GM23338 (cell line): ENCODE measurements around the gene SLC66A1.

Experiments
- EZH2 ChIP-seq: fragments of 200-600 bp; sonication (generic); IDR thresholded peaks from one replicate; pipeline ENCODE4 v1.8.0; 2017; ENCODE audit warnings: antibody characterized with exemption, mild to moderate bottlenecking, low read depth; ENCODE audit not compliant: unreplicated experiment
- POLR2AphosphoS5 ChIP-seq: IDR thresholded peaks from 2 replicates; pipeline ENCODE4 v1.6.1; 2016; ENCODE audit warnings: antibody characterized with exemption, low read depth
- ZNF331 ChIP-seq: fragments of 250-450 bp; sonication (Bioruptor Pico); IDR thresholded peaks from 2 replicates; pipeline ENCODE4 v1.5.0; 2020; ENCODE audit warnings: low read depth, mild to moderate bottlenecking, moderate library complexity
- TF ChIP-seq, protein P1 (sequence below), 2 experiments: fragments of 200-600 bp in 1 of 2; sonication (generic) in 1 of 2; conservative IDR thresholded peaks; 2 replicates each; pipeline versions ENCODE4 v1.5.1 to v1.6.1; 2016 to 2017; ENCODE audit warnings: antibody characterized with exemption in 2 of 2, low read depth in 2 of 2, mild to moderate bottlenecking in 2 of 2, moderate library complexity in 1 of 2
- TF ChIP-seq, protein P2 (sequence below): IDR thresholded peaks from one replicate; pipeline ENCODE4 v1.6.1; 2018; ENCODE audit warnings: antibody characterized with exemption; ENCODE audit not compliant: unreplicated experiment

DNA sequence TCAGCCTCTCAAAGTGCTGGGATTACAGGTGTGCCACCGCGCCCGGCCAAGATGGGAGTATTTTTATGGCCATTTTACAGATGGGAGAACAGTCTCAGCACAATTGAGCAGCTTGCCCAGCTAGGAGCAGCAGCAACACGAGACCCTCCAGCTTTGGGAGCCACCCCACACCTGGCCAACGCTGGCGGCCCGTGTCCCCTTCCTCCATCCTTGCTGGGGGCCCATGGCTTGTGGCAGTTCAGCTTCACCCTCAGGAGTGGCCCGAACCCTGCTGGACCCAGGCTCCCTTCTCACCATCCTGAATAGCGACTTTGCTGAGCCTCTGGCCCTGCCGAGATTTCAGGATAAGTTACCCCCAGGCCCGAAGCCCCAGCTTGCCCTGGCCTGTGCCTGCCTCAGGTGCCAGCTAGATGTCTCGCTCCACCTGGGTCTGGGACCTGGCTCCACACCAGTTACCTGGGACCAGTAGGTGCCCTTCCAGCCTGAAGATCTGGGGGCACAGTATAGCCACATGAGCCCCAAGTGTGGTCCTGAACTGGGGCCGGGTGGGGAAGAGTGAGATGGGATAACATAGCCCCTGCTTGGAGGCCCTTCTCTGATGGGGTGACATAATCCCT lies 19.2 kb downstream of the SLC66A1 start:
- TF ChIP-seq, protein P1, sequence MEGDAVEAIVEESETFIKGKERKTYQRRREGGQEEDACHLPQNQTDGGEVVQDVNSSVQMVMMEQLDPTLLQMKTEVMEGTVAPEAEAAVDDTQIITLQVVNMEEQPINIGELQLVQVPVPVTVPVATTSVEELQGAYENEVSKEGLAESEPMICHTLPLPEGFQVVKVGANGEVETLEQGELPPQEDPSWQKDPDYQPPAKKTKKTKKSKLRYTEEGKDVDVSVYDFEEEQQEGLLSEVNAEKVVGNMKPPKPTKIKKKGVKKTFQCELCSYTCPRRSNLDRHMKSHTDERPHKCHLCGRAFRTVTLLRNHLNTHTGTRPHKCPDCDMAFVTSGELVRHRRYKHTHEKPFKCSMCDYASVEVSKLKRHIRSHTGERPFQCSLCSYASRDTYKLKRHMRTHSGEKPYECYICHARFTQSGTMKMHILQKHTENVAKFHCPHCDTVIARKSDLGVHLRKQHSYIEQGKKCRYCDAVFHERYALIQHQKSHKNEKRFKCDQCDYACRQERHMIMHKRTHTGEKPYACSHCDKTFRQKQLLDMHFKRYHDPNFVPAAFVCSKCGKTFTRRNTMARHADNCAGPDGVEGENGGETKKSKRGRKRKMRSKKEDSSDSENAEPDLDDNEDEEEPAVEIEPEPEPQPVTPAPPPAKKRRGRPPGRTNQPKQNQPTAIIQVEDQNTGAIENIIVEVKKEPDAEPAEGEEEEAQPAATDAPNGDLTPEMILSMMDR (conservative IDR thresholded peaks at IDR 0.05; ENCODE audit: low read depth in 2 of 2) = no peak
- TF ChIP-seq POLR2AphosphoS5 (no peak), ZNF331 (CRISPR knock-in tag) (no peak), EZH2 (no peak)
- TF ChIP-seq, protein P2, sequence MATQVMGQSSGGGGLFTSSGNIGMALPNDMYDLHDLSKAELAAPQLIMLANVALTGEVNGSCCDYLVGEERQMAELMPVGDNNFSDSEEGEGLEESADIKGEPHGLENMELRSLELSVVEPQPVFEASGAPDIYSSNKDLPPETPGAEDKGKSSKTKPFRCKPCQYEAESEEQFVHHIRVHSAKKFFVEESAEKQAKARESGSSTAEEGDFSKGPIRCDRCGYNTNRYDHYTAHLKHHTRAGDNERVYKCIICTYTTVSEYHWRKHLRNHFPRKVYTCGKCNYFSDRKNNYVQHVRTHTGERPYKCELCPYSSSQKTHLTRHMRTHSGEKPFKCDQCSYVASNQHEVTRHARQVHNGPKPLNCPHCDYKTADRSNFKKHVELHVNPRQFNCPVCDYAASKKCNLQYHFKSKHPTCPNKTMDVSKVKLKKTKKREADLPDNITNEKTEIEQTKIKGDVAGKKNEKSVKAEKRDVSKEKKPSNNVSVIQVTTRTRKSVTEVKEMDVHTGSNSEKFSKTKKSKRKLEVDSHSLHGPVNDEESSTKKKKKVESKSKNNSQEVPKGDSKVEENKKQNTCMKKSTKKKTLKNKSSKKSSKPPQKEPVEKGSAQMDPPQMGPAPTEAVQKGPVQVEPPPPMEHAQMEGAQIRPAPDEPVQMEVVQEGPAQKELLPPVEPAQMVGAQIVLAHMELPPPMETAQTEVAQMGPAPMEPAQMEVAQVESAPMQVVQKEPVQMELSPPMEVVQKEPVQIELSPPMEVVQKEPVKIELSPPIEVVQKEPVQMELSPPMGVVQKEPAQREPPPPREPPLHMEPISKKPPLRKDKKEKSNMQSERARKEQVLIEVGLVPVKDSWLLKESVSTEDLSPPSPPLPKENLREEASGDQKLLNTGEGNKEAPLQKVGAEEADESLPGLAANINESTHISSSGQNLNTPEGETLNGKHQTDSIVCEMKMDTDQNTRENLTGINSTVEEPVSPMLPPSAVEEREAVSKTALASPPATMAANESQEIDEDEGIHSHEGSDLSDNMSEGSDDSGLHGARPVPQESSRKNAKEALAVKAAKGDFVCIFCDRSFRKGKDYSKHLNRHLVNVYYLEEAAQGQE = no peak
